HepG2 (cell line): ENCODE measurements around the gene AHCYL1.

Experiments
- CBFB ChIP-seq: sonication (generic); formaldehyde crosslinking; IDR thresholded peaks from 2 replicates; pipeline ENCODE4 v1.4.0; 2020; ENCODE audit warnings: missing genetic modification reagents
- CTCF ChIP-seq: sonication (generic); formaldehyde crosslinking; IDR thresholded peaks from 2 replicates; pipeline ENCODE4 v1.5.0; 2020; ENCODE audit warnings: mild to moderate bottlenecking, missing genetic modification reagents, moderate library complexity
- GTF2F1 ChIP-seq: fragments of 150-350 bp; IDR thresholded peaks from 2 replicates; pipeline ENCODE4 v1.6.1; 2014; ENCODE audit warnings: low read length
- PREB ChIP-seq: sonication (generic); formaldehyde crosslinking; IDR thresholded peaks from 2 replicates; pipeline ENCODE4 v1.4.0; 2020; ENCODE audit warnings: missing genetic modification reagents
- RAD21 ChIP-seq: fragments of 450-650 bp; formaldehyde crosslinking; IDR thresholded peaks from 2 replicates; pipeline ENCODE4 v1.5.0; 2020; ENCODE audit warnings: mild to moderate bottlenecking
- RFX5 ChIP-seq: IDR thresholded peaks from 2 replicates; pipeline ENCODE4 v1.6.1; 2011; ENCODE audit warnings: low read depth, low read length, improper control_type of control experiment
- U2AF1 ChIP-seq: fragments of 200-400 bp; formaldehyde crosslinking; optimal IDR thresholded peaks from 2 replicates; pipeline ENCODE3; 2017; ENCODE audit warnings: mild to moderate bottlenecking, low read depth, low read length
- ZNF432 ChIP-seq: sonication (generic); formaldehyde crosslinking; IDR thresholded peaks from 2 replicates; pipeline ENCODE4 v1.5.0; 2020; ENCODE audit warnings: missing genetic modification reagents, mild to moderate bottlenecking, borderline replicate concordance
- TF ChIP-seq, protein P1 (sequence below): IDR thresholded peaks from 2 replicates; pipeline ENCODE4 v1.6.1; 2012; ENCODE audit warnings: inconsistent platforms
- TF ChIP-seq, protein P2 (sequence below): sonication (generic); formaldehyde crosslinking; IDR thresholded peaks from 2 replicates; pipeline ENCODE4 v1.4.0; 2020; ENCODE audit warnings: missing genetic modification reagents

GRCh38 chr1:109977657-109978378 is 6.7 kb upstream of the AHCYL1 start:
- TF ChIP-seq, protein P1, sequence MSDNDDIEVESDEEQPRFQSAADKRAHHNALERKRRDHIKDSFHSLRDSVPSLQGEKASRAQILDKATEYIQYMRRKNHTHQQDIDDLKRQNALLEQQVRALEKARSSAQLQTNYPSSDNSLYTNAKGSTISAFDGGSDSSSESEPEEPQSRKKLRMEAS: no peak
- no peak for TF ChIP-seq RAD21
- TF ChIP-seq, protein P2, sequence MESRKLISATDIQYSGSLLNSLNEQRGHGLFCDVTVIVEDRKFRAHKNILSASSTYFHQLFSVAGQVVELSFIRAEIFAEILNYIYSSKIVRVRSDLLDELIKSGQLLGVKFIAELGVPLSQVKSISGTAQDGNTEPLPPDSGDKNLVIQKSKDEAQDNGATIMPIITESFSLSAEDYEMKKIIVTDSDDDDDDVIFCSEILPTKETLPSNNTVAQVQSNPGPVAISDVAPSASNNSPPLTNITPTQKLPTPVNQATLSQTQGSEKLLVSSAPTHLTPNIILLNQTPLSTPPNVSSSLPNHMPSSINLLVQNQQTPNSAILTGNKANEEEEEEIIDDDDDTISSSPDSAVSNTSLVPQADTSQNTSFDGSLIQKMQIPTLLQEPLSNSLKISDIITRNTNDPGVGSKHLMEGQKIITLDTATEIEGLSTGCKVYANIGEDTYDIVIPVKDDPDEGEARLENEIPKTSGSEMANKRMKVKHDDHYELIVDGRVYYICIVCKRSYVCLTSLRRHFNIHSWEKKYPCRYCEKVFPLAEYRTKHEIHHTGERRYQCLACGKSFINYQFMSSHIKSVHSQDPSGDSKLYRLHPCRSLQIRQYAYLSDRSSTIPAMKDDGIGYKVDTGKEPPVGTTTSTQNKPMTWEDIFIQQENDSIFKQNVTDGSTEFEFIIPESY (CRISPR knock-in tag): no peak
- TF ChIP-seq ZNF432 (CRISPR knock-in tag): no peak
- TF ChIP-seq CTCF: no peak
- no peak for TF ChIP-seq PREB (CRISPR knock-in tag)
- no peak for TF ChIP-seq GTF2F1
- TF ChIP-seq U2AF1: no peak
- no peak for TF ChIP-seq RFX5
- TF ChIP-seq CBFB (CRISPR knock-in tag): no peak
